RWPE2 (cell line): ENCODE measurements around the gene URB1.

Experiments
- ATAC-seq: fragments of 200-7000 bp; cut with Tn5 transposase; 3 replicates; pipeline ENCODE4 v1.9.1; 2021; ENCODE audit warnings: low read depth
- DNase-seq: peaks from one replicate; pipeline ENCODE4 v3.0.0-alpha.2; 2020; ENCODE audit warnings: low spot score
- H3K27ac ChIP-seq: fragments of 450-650 bp; 2 replicates; pipeline ENCODE4 v1.5.1; 2017; ENCODE audit warnings: mild to moderate bottlenecking; ENCODE audit not compliant: poor library complexity, severe bottlenecking
- H3K27me3 ChIP-seq: fragments of 250-450 bp; sonication (Bioruptor Pico); 2 replicates; pipeline ENCODE4 v1.5.1; 2021; ENCODE audit warnings: mild to moderate bottlenecking, moderate library complexity; ENCODE audit not compliant: insufficient read depth, poor library complexity, severe bottlenecking
- H3K36me3 ChIP-seq: fragments of 250-450 bp; sonication (Bioruptor Pico); 2 replicates; pipeline ENCODE4 v1.5.1; 2020; ENCODE audit warnings: low read depth, mild to moderate bottlenecking, moderate library complexity
- H3K4me1 ChIP-seq: fragments of 250-450 bp; sonication (Bioruptor Pico); 2 replicates; pipeline ENCODE4 v1.5.1; 2021; ENCODE audit warnings: mild to moderate bottlenecking, moderate library complexity; ENCODE audit not compliant: insufficient read depth, poor library complexity, severe bottlenecking
- H3K4me3 ChIP-seq: fragments of 250-450 bp; sonication (Bioruptor Pico); 2 replicates; pipeline ENCODE4 v1.5.1; 2021; ENCODE audit warnings: mild to moderate bottlenecking, moderate library complexity; ENCODE audit not compliant: severe bottlenecking
- H3K9me3 ChIP-seq: fragments of 250-450 bp; sonication (Bioruptor Pico); 2 replicates; pipeline ENCODE4 v1.5.1; 2021; ENCODE audit warnings: mild to moderate bottlenecking, moderate library complexity; ENCODE audit not compliant: severe bottlenecking
- TF ChIP-seq, protein P1 (sequence below): fragments of 450-650 bp; IDR thresholded peaks from one replicate; pipeline ENCODE4 v1.5.1; 2017; ENCODE audit warnings: mild to moderate bottlenecking, moderate library complexity; ENCODE audit not compliant: poor library complexity, severe bottlenecking

Gene URB1

DNA sequence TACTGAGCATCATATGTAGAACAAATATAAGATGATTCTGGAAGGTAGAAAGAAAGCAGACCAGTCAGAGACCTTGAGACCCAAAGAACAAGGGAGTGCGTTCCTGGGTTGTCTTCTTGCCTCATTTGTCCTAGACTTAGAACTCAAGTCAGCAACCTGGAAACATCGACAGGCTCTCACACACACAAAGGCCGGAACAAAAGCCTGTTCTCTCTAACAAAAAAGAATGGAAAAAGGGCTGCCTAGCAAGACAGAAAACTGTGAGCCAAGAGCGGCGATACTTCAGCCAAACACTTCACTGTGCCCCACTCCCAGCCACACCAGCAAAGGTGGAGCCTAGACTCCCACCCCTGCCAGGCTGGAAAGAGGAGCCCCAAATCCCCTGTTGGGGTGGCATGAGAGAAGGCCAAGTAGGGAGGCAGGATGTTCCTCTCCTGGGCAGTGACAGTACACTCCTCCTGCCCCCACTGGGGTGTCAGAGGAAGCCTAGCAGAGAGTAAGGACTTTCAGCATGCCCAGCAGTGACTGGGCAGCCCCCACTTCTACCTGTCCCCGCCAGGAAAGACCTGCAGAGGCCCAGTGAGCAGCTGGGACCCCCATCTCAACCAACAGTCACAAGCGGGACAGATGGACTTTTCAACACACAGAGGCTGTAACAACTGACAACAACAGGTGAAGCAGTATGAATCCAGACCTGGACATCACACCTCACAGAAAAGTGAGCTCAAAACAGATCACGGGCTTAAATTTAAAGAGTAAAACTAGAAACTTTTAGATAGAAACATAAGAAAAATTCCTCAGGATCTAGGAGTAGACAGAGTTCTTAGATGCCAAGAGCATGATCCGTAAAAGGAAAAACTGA, 61.1 kb downstream of the URB1 start:
- H3K36me3 ChIP-seq: peaks cover 97% of the 10 kb centered on the region
- H3K27me3 ChIP-seq: no peaks in the 10 kb centered on the region
- H3K9me3 ChIP-seq: no peaks in the 10 kb centered on the region
- no peaks in the 10 kb centered on the region for H3K4me1 ChIP-seq
- TF ChIP-seq, protein P1, sequence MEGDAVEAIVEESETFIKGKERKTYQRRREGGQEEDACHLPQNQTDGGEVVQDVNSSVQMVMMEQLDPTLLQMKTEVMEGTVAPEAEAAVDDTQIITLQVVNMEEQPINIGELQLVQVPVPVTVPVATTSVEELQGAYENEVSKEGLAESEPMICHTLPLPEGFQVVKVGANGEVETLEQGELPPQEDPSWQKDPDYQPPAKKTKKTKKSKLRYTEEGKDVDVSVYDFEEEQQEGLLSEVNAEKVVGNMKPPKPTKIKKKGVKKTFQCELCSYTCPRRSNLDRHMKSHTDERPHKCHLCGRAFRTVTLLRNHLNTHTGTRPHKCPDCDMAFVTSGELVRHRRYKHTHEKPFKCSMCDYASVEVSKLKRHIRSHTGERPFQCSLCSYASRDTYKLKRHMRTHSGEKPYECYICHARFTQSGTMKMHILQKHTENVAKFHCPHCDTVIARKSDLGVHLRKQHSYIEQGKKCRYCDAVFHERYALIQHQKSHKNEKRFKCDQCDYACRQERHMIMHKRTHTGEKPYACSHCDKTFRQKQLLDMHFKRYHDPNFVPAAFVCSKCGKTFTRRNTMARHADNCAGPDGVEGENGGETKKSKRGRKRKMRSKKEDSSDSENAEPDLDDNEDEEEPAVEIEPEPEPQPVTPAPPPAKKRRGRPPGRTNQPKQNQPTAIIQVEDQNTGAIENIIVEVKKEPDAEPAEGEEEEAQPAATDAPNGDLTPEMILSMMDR: no peak
- DNase-seq: no peak
- H3K27ac ChIP-seq: no peak overlapping the region
- ATAC-seq: no peak
- H3K4me3 ChIP-seq: no peak overlapping the region

DNA sequence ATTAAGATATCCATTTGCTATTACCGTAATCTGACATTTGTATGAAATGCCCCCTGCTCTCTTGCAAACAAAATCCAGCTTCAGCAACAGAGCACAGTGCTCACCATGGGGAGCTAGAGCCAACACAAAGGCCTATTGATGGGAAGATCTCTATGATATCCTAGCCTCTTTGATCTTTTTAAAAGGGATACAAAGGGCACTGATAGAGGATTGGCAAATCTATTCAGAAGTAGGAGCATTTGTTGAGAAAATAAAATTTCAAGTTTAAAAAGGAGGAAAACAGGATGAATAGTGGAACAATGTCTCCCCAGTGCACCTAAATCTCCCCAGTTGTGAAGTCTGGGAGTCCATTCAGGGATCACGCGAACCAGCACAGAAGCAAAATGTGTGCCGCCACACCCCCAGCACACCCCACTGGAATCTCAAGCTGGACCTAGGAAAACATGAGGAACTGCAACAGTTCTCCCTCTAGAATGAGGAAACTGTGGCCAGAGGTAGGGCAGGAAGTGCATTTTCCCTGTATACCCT, 62.0 kb downstream of the URB1 start:
- TF ChIP-seq, protein P1: no peak
- Histone ChIP-seq H3K4me1 (no peaks in the 10 kb centered on the region), H3K4me3 (no peak overlapping the region), H3K36me3 (peaks cover 97% of the 10 kb centered on the region), H3K9me3 (no peaks in the 10 kb centered on the region), H3K27me3 (no peaks in the 10 kb centered on the region), H3K27ac (no peak overlapping the region)
- DNase-seq (no peak), ATAC-seq (no peak)

DNA sequence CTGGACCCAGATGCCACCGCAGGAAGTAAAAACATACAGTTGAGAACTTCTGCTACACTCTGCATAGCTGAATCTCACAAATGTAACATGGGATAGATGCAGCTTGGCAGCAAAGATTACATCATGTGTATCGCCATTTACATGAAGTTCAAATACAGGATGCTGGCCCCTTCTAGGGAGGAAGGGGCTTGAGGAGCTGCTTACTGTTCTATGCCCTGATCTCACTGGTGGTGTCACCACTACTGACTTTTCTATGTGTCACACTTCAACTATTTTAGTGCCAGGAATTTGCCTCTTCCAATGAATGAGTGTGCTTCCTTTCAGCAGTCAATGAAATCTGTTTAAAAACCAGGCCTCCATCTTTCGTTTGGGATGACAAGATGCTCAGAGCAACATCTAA, 63.0 kb downstream of the URB1 start:
- Histone ChIP-seq H3K27ac (no peak overlapping the region), H3K9me3 (no peaks in the 10 kb centered on the region)
- no peak for ATAC-seq

DNA sequence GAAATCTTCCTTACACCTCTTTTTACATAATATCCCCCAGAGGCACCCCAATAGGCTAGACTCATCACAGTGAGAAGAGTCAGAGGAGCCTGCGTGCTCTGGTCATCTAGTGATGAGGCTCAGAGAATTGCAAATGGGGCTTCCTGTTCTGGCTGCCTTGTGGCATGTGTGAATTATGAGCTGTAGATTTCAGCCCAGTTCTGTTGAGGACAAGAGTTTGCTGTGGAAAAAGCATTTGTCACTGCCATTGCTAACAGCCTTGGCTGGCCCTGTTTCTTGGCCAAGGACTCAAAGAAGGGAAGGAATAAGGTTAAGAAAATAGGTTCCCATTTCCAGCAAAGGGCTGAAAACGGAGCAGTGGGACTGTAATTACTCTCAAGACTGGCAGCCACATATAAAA, 63.5 kb downstream of the URB1 start:
- ATAC-seq: no peak
- TF ChIP-seq, protein P1: no peak
- peaks cover 97% of the 10 kb centered on the region for H3K36me3 ChIP-seq
- H3K4me3 ChIP-seq: no peak overlapping the region
- DNase-seq: peak; percentile 0
- H3K4me1 ChIP-seq: no peaks in the 10 kb centered on the region
- H3K9me3 ChIP-seq: no peaks in the 10 kb centered on the region
- H3K27me3 ChIP-seq: no peaks in the 10 kb centered on the region
- no peak overlapping the region for H3K27ac ChIP-seq

More for the DNA sequence above, 63.0 kb downstream of the URB1 start:
- DNase-seq: no peak
- no peak overlapping the region for H3K4me3 ChIP-seq
- no peaks in the 10 kb centered on the region for H3K27me3 ChIP-seq
- no peaks in the 10 kb centered on the region for H3K4me1 ChIP-seq
- TF ChIP-seq, protein P1: no peak
- peaks cover 97% of the 10 kb centered on the region for H3K36me3 ChIP-seq

DNA sequence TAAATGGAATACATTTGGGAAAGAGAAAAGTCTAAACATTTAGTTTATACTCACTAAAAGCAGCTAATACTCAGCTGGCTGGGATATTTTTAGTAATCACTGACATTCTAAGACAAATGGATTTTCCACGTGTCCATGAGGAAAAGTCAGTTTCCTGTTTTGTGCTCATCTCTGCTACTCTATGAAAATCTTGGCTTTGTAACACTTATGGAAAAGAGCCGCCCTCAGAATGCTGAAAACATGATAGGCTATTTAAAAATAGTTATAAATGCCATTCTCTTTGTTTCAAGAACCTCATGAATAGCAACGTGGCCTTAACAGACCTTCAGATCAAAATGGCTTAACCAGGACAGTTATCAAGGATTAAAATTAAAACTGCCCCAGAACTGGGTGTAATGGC, 64.2 kb downstream of the URB1 start:
- DNase-seq: no peak
- TF ChIP-seq, protein P1: no peak
- Histone ChIP-seq H3K9me3 (no peaks in the 10 kb centered on the region), H3K27me3 (no peaks in the 10 kb centered on the region), H3K4me1 (no peaks in the 10 kb centered on the region), H3K4me3 (no peak overlapping the region), H3K36me3 (peaks cover 97% of the 10 kb centered on the region), H3K27ac (no peak overlapping the region)
- no peak for ATAC-seq
